Gastrocnemius medialis (tissue), 4 donors: ENCODE results near the gene CDC42BPA. TPM values are rescaled to one million over a fixed set of nuclear protein-coding genes. Genes with fewer than 3 reads are reported as not detected.
A peak's percentile ranks its signal among the peaks of the same experiment; 100 is the strongest.

Source experiments
- ATAC-seq, 2 donors: fragments of 150-250 bp; one replicate each; pipeline ENCODE4 v1.9.1; 2016
- DNase-seq, 2 donors: peaks; one replicate each; pipeline ENCODE4 v3.0.0-alpha.2; 2019
- H3K27ac ChIP-seq, 4 donors: fragments of 200-600 bp; sonication (generic); 1 replicate in 1 of 4; 2 replicates in 3 of 4; pipeline ENCODE4 v1.5.1; 2016 to 2018; ENCODE audit warnings: mild to moderate bottlenecking in 2 of 4, moderate library complexity in 1 of 4
- H3K27me3 ChIP-seq, 3 donors: fragments of 200-600 bp; sonication (generic) in 2 of 3; 1 replicate in 1 of 3; 2 replicates in 2 of 3; pipeline versions ENCODE4 v1.5.1 to v1.6.0; 2016 to 2019; ENCODE audit warnings: mild to moderate bottlenecking in 1 of 3, moderate library complexity in 1 of 3
- H3K36me3 ChIP-seq, 2 donors: fragments of 200-600 bp; sonication (generic) in 1 of 2; one replicate each; pipeline ENCODE4 v1.5.1; 2017 to 2018
- H3K4me1 ChIP-seq, 2 donors: fragments of 200-600 bp; sonication (generic) in 1 of 2; one replicate each; pipeline ENCODE4 v1.5.1; 2016 to 2017; ENCODE audit warnings: mild to moderate bottlenecking in 2 of 2
- H3K4me3 ChIP-seq, 4 donors: fragments of 200-600 bp; sonication (generic) in 3 of 4; 1 replicate in 1 of 4; 2 replicates in 3 of 4; pipeline ENCODE4 v1.5.1; 2016 to 2019; ENCODE audit warnings: mild to moderate bottlenecking in 2 of 4
- H3K9me3 ChIP-seq, 3 donors: fragments of 200-600 bp; sonication (generic) in 2 of 3; 1 replicate in 1 of 3; 2 replicates in 2 of 3; pipeline ENCODE4 v1.5.1; 2016 to 2019
- CTCF ChIP-seq, 5 experiments: fragments of 450-650 bp in 3 of 5; fragments of 200-600 bp in 2 of 5; sonication (generic) in 2 of 5; IDR thresholded peaks in 4 of 5; conservative IDR thresholded peaks in 1 of 5; 1 replicate in 4 of 5; 2 replicates in 1 of 5; pipeline ENCODE4 v1.5.1; 2016 to 2019; ENCODE audit warnings: antibody characterized with exemption in 5 of 5, mild to moderate bottlenecking in 3 of 5, moderate library complexity in 3 of 5
- POLR2A ChIP-seq, 2 donors: fragments of 450-650 bp; IDR thresholded peaks; one replicate each; pipeline ENCODE4 v1.6.1; 2017; ENCODE audit warnings: antibody characterized with exemption in 2 of 2, mild to moderate bottlenecking in 2 of 2, moderate library complexity in 2 of 2
- in situ Hi-C, 4 donors: fragments of 200-750 bp; cut with MboI; loops; one replicate each; pipeline versions ENCODE4 v1.15.0 to v1.8.0; 2017; ENCODE audit warnings: low sequenced_read_pairs in 4 of 4
- intact Hi-C: fragments of 100-400 bp; cut with DNase I; formaldehyde crosslinking; loops from one replicate; pipeline ENCODE4 v1.15.1; 2023; ENCODE audit warnings: low total_unique reads
- total RNA-seq, 4 donors: library from RNA; depleted of rRNA; stranded (reverse); fragments of >200 nt; gene quantifications; one replicate each; pipeline versions ENCODE4 v1.1.0 to v1.2.3, GENCODE V29; 2016

CDC42BPA gene
- total RNA-seq, 4 donors from 2014 or later, result 13.9 to 30.6 (median 16.6) TPM

- TF ChIP-seq CTCF (IDR thresholded peaks at IDR 0.05 in 4 of 5, conservative IDR thresholded peaks at IDR 0.05 in 1 of 5) (no peak), POLR2A (IDR thresholded peaks at IDR 0.05) (no peak)
- Histone ChIP-seq H3K9me3 (no peaks in the 10 kb centered on the region), H3K4me3 (no peak overlapping the region), H3K36me3 (no peaks in the 10 kb centered on the region), H3K4me1 (peaks cover 78 to 83% of the 10 kb centered on the region in 2 donors), H3K27ac (peak overlapping the region; percentile 98 to 99 (median 99)), H3K27me3 (no peaks in the 10 kb centered on the region)
- no peak for ATAC-seq
- peak in 1 of 2 donors; percentile 46 for DNase-seq
- intact Hi-C loops (loop anchor here (10.0 kb wide), 3 partner anchors 282 to 1258 kb away; partner anchors contain the start of genes ARF1 and OBSCN), in situ Hi-C loops (no loop called here)
Observed at GRCh38 chr1:226946841-226947240, 371.5 kb downstream of the CDC42BPA start.

GRCh38 chr1:226946285-226946684, 372.0 kb downstream of the CDC42BPA start:
- Histone ChIP-seq H3K36me3 (no peaks in the 10 kb centered on the region), H3K4me1 (peaks cover 72 to 83% of the 10 kb centered on the region in 2 donors), H3K4me3 (peak overlapping the region; percentile 45 to 95 (median 88)), H3K27me3 (no peaks in the 10 kb centered on the region), H3K27ac (peak overlapping the region; percentile 98 to 99 (median 99)), H3K9me3 (no peaks in the 10 kb centered on the region)
- TF ChIP-seq POLR2A (IDR thresholded peaks at IDR 0.05) (no peak), CTCF (IDR thresholded peaks at IDR 0.05 in 4 of 5, conservative IDR thresholded peaks at IDR 0.05 in 1 of 5) (no peak)
- intact Hi-C loops (loop anchor here (10.0 kb wide), 3 partner anchors 281 to 1259 kb away; partner anchors contain the start of genes ARF1 and OBSCN), in situ Hi-C loops (no loop called here)
- DNase-seq (no peak), ATAC-seq (no peak)

- no peak for ATAC-seq
Observed at GRCh38 chr1:226945858-226946245, 372.4 kb downstream of the CDC42BPA start.

DNA sequence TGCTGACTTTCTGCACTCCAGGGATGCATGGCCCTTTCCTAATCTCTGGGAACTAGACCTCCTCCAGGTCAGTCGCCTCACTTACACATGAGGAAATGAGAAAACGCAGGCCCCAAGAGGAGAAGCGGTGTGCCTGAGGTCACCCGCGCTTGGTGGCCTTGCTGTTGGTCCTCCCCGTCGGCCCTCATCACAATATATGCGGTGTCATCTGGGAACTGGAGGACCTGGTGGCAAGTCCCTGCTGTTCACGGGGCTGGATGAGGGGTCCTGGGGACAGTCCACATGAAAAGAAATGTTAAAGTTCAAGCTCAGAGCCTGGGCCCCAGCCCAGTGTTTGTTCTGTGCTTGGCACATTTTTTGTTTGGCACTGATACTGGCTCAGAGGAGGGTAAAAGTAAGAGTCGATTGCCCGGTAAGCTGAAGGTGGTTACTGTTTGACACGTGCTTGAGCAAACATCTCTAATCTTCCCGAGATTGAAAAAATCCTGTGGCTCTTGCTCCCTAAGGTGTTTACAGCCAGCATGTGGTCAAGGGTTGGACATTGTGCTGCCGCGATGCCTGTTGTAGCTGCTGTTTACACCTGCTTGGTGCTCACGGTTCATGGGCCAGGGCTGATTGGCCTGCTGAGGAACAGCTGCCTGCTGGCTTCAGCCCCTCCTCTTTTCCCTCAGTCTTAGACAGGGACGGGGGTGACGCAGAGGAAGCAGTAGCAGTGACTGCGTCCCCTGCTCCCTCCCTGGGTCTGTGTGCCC, 373.0 kb downstream of the CDC42BPA start:
- TF ChIP-seq POLR2A (IDR thresholded peaks at IDR 0.05) (peak; percentile 78 to 86), CTCF (IDR thresholded peaks at IDR 0.05 in 4 of 5, conservative IDR thresholded peaks at IDR 0.05 in 1 of 5) (no peak)
- peak; percentile 84 to 86 for DNase-seq
- peak overlapping the region; percentile 98 to 99 (median 99) for H3K27ac ChIP-seq
- intact Hi-C loops (loop anchor here (10.0 kb wide), 3 partner anchors 280 to 1260 kb away; partner anchors contain the start of genes ARF1 and OBSCN), in situ Hi-C loops (no loop called here)
- H3K4me3 ChIP-seq, result peak overlapping the region; percentile 45 to 95 (median 88)
- peak; percentile 40 to 50 for ATAC-seq
- H3K9me3 ChIP-seq, result no peaks in the 10 kb centered on the region
- peaks cover 62 to 73% of the 10 kb centered on the region in 2 donors for H3K4me1 ChIP-seq
- no peaks in the 10 kb centered on the region for H3K27me3 ChIP-seq
- no peaks in the 10 kb centered on the region for H3K36me3 ChIP-seq

More at GRCh38 chr1:226945858-226946245, 372.4 kb downstream of the CDC42BPA start:
- H3K4me3 ChIP-seq, result peak overlapping the region; percentile 45 to 95 (median 88)
- TF ChIP-seq CTCF (IDR thresholded peaks at IDR 0.05 in 4 of 5, conservative IDR thresholded peaks at IDR 0.05 in 1 of 5) (no peak), POLR2A (IDR thresholded peaks at IDR 0.05) (no peak)
- in situ Hi-C loops, result no loop called here
- peaks cover 68 to 79% of the 10 kb centered on the region in 2 donors for H3K4me1 ChIP-seq
- DNase-seq, result peak in 1 of 2 donors; percentile 28
- H3K9me3 ChIP-seq, result no peaks in the 10 kb centered on the region
- H3K27me3 ChIP-seq, result no peaks in the 10 kb centered on the region
- peak overlapping the region; percentile 98 to 99 (median 99) for H3K27ac ChIP-seq
- intact Hi-C loops, result loop anchor here (10.0 kb wide), 3 partner anchors 281 to 1259 kb away; partner anchors contain the start of genes ARF1 and OBSCN
- no peaks in the 10 kb centered on the region for H3K36me3 ChIP-seq
